K562 (cell line): ENCODE data around the gene ANKRD61. TPM values are rescaled to one million over a fixed set of nuclear protein-coding genes. Genes with fewer than 3 reads are reported as not detected.
A peak's percentile ranks its signal among the peaks of the same experiment; 100 is the strongest.

Source experiments
- ATAC-seq: fragments of 200-7000 bp; cut with Tn5 transposase; 3 replicates; pipeline ENCODE4 v1.9.1; 2020; ENCODE audit warnings: moderate library complexity
- BruUV-seq: library from RNA; stranded (reverse); fragments of 400-500 nt; replicated peaks from 2 replicates; lab custom pipeline; 2021; lab: Mats Ljungman, UMichigan
- CTCF ChIA-PET: fragments of 300-600 bp; formaldehyde crosslinking; extraction: SDS; loops from one replicate; lab custom pipeline; 2021; ENCODE audit warnings: low intra/inter-chr PET ratio; lab: Yijun Ruan, JAX
- POLR2A ChIA-PET: fragments of 300-600, 350-650 bp; sonication (Branson Sonifier 250); formaldehyde crosslinking; extraction: SDS; loops from one replicate; lab custom pipeline; 2021; ENCODE audit warnings: antibody characterized with exemption, inconsistent platforms; lab: Yijun Ruan, JAX
- DNase-seq, 4 experiments: peaks; one replicate each; pipeline versions ENCODE4 v3.0.0 to v3.0.0-alpha.2; 2011 to 2018; ENCODE audit warnings: low spot score in 3 of 4, mixed read lengths in 3 of 4; ENCODE audit errors: extremely low read depth in 1 of 4
- FAIRE-seq: peaks from 2 replicates; lab custom pipeline; 2011; peaks lifted over from hg19 to GRCh38; lab: Jason Lieb, UNC
- H2AFZ ChIP-seq: 2 replicates; pipeline ENCODE4 v1.6.0; 2011; ENCODE audit warnings: low read depth, low read length, control low read depth, inconsistent platforms
- H3K27ac ChIP-seq: fragments of 200-600 bp; 3 replicates; pipeline ENCODE4 v1.8.0; 2011; ENCODE audit warnings: low read depth, mild to moderate bottlenecking, control low read depth, inconsistent platforms, low read length, moderate library complexity, mixed read lengths; ENCODE audit errors: extremely low read depth
- H3K27me3 ChIP-seq, 2 experiments: fragments of 300-600 bp in 1 of 2; 2 replicates in 1 of 2; 3 replicates in 1 of 2; pipeline versions ENCODE4 v1.6.0 to v1.8.0; 2011; ENCODE audit warnings: inconsistent platforms in 2 of 2, low read length in 2 of 2, mild to moderate bottlenecking in 1 of 2, mixed read lengths in 1 of 2, moderate library complexity in 1 of 2; ENCODE audit not compliant: control insufficient read depth in 2 of 2, insufficient read depth in 2 of 2
- H3K36me3 ChIP-seq: fragments of 300-600 bp; 3 replicates; pipeline ENCODE4 v1.8.0; 2011; ENCODE audit warnings: mild to moderate bottlenecking, low read length, inconsistent platforms; ENCODE audit not compliant: control insufficient read depth, insufficient read depth
- H3K4me1 ChIP-seq, 2 experiments: fragments of 200-600 bp in 1 of 2; replicated peaks in 1 of 2; 2 replicates in 1 of 2; 3 replicates in 1 of 2; pipeline versions ENCODE4 v1.5.1 to v1.8.0; 2011; ENCODE audit warnings: inconsistent platforms in 2 of 2, low read length in 2 of 2, mild to moderate bottlenecking in 1 of 2, mixed read lengths in 1 of 2, moderate library complexity in 1 of 2; ENCODE audit not compliant: control insufficient read depth in 2 of 2, insufficient read depth in 2 of 2
- H3K4me2 ChIP-seq: 2 replicates; pipeline ENCODE4 v1.6.1; 2011; ENCODE audit warnings: low read length, control low read depth, inconsistent platforms, mixed read lengths; ENCODE audit not compliant: insufficient read depth
- H3K4me3 ChIP-seq: fragments of 200-600 bp; sonication (generic), shearing (Covaris generic); 2 replicates; pipeline ENCODE4 v1.5.1; 2016; ENCODE audit warnings: control low read depth, inconsistent platforms
- H3K79me2 ChIP-seq: fragments of 200-600 bp; 3 replicates; pipeline ENCODE4 v1.8.0; 2011; ENCODE audit warnings: low read length, inconsistent platforms; ENCODE audit not compliant: control insufficient read depth, insufficient read depth
- H3K9ac ChIP-seq, 2 experiments: 2 replicates each; pipeline versions ENCODE4 v1.6.0 to v1.6.1; 2011; ENCODE audit warnings: low read depth in 2 of 2, low read length in 2 of 2, control low read depth in 1 of 2, inconsistent platforms in 1 of 2, mild to moderate bottlenecking in 1 of 2, mixed read lengths in 1 of 2; ENCODE audit not compliant: insufficient read depth in 1 of 2
- H3K9me1 ChIP-seq: one replicate; pipeline ENCODE4 v1.6.0; 2011; ENCODE audit warnings: inconsistent platforms, mild to moderate bottlenecking, low read length, moderate library complexity; ENCODE audit not compliant: control insufficient read depth, insufficient read depth
- H3K9me3 ChIP-seq: replicated peaks from 2 replicates; pipeline ENCODE4 v1.5.1; 2011; ENCODE audit warnings: low read depth, low read length, inconsistent platforms; ENCODE audit not compliant: control insufficient read depth, insufficient read depth
- H4K20me1 ChIP-seq: replicated peaks from 2 replicates; pipeline ENCODE4 v1.6.1; 2011; ENCODE audit warnings: low read length, inconsistent platforms, mixed read lengths; ENCODE audit not compliant: control insufficient read depth, insufficient read depth
- ARID4B ChIP-seq: sonication (generic); formaldehyde crosslinking; IDR thresholded peaks from 2 replicates; pipeline ENCODE4 v1.8.0; 2022; ENCODE audit warnings: mild to moderate bottlenecking, missing genetic modification reagents
- CAMTA2 ChIP-seq: fragments of 250-450 bp; sonication (Bioruptor Pico); conservative IDR thresholded peaks from 2 replicates; pipeline ENCODE4 v1.5.1; 2022
- CREB5 ChIP-seq: fragments of 250-450 bp; sonication (Bioruptor Pico); IDR thresholded peaks from 2 replicates; pipeline ENCODE4 v1.5.0; 2020; ENCODE audit warnings: mild to moderate bottlenecking
- CSDE1 ChIP-seq, 2 experiments: fragments of 450-650 bp; IDR thresholded peaks; 2 replicates each; pipeline ENCODE4 v1.6.1; 2016; ENCODE audit warnings: mild to moderate bottlenecking in 1 of 2
- ELF1 ChIP-seq: fragments of 200-800 bp; sonication (Bioruptor generic); IDR thresholded peaks from 2 replicates; pipeline ENCODE4 v1.6.1; 2016; ENCODE audit warnings: missing genetic modification characterization, missing compliant biosample characterization
- HDAC2 ChIP-seq: fragments of 450-650 bp; IDR thresholded peaks from 2 replicates; pipeline ENCODE4 v1.6.1; 2016; ENCODE audit warnings: mild to moderate bottlenecking
- NR3C1 ChIP-seq: sonication (generic); formaldehyde crosslinking; IDR thresholded peaks from 2 replicates; pipeline ENCODE4 v1.8.1; 2022; ENCODE audit warnings: missing genetic modification reagents
- PTBP1 ChIP-seq: fragments of 200-400 bp; formaldehyde crosslinking; IDR thresholded peaks from 2 replicates; pipeline ENCODE4 v1.6.1; 2017; ENCODE audit warnings: low read depth, low read length
- RAD21 ChIP-seq, 2 experiments: fragments of 250-450 bp in 1 of 2; fragments of 450-650 bp in 1 of 2; sonication (Bioruptor Pico) in 1 of 2; formaldehyde crosslinking in 1 of 2; IDR thresholded peaks in 1 of 2; conservative IDR thresholded peaks in 1 of 2; 2 replicates each; pipeline versions ENCODE4 v1.4.0 to v1.8.0; 2020 to 2022; ENCODE audit warnings: mild to moderate bottlenecking in 2 of 2, moderate library complexity in 1 of 2
- RNF2 ChIP-seq: sonication (generic); IDR thresholded peaks from 2 replicates; pipeline ENCODE4 v1.6.1; 2016
- TEAD1 ChIP-seq, 2 experiments: fragments of 450-650 bp in 1 of 2; sonication (generic) in 1 of 2; formaldehyde crosslinking; IDR thresholded peaks; 2 replicates each; pipeline versions ENCODE4 v1.4.0 to v1.8.0; 2020 to 2022; ENCODE audit warnings: mild to moderate bottlenecking in 2 of 2, missing genetic modification reagents in 1 of 2
- TEAD2 ChIP-seq: fragments of 450-650 bp; IDR thresholded peaks from 2 replicates; pipeline ENCODE4 v1.6.1; 2016; ENCODE audit warnings: missing genetic modification characterization, control low read depth, missing compliant biosample characterization
- WHSC1 ChIP-seq: IDR thresholded peaks from one replicate; pipeline ENCODE4 v1.6.1; 2012; ENCODE audit warnings: low read length, control low read depth, inconsistent platforms
- ZBTB26 ChIP-seq: fragments of 450-650 bp; formaldehyde crosslinking; IDR thresholded peaks from 2 replicates; pipeline ENCODE4 v1.4.0; 2022; ENCODE audit warnings: missing genetic modification characterization
- ZNF197 ChIP-seq: fragments of 200-800 bp; sonication (Bioruptor generic); IDR thresholded peaks from 2 replicates; pipeline ENCODE4 v1.6.1; 2016; ENCODE audit warnings: low read depth, missing genetic modification characterization, missing compliant biosample characterization
- ZNF239 ChIP-seq: fragments of 250-450 bp; sonication (Bioruptor Pico); IDR thresholded peaks from 2 replicates; pipeline ENCODE4 v1.4.0; 2020; ENCODE audit warnings: mild to moderate bottlenecking
- ZNF644 ChIP-seq: fragments of 200-800 bp; sonication (Bioruptor generic); IDR thresholded peaks from 2 replicates; pipeline ENCODE4 v1.6.1; 2016; ENCODE audit warnings: low read depth, missing genetic modification characterization, missing compliant biosample characterization
- ZNF707 ChIP-seq: fragments of 250-450 bp; sonication (Bioruptor Pico); conservative IDR thresholded peaks from 2 replicates; pipeline ENCODE4 v1.8.0; 2022; ENCODE audit warnings: inconsistent platforms, mild to moderate bottlenecking, moderate library complexity
- WGBS: fragments of 100-300 bp; shearing (Covaris generic); methylation state at CpG from one replicate; pipeline ENCODE4 v1.1.6; 2016; ENCODE audit warnings: low coverage, mixed read lengths; ENCODE audit not compliant: insufficient coverage; ENCODE audit errors: missing lambda C conversion rate; 5-methylcytosine and 5-hydroxymethylcytosine counted together
- in situ Hi-C: fragments of 300-500 bp; cut with MboI; formaldehyde crosslinking; loops from 4 replicates; pipeline ENCODE4 v1.15.0; 2018; ENCODE audit warnings: inconsistent platforms, mixed read lengths
- intact Hi-C: fragments of 100-400 bp; cut with micrococcal nuclease; formaldehyde crosslinking; loops from 2 replicates; pipeline ENCODE4 v1.14.2; 2022
- polyA plus RNA-seq, 8 experiments: library from polyadenylated mRNA; depleted of rRNA in 4 of 8; stranded (reverse) in 5 of 8; unstranded in 3 of 8; fragments of >200 nt; fragmentation: Nextera tagmentation in 2 of 8; fragmentation: Illumina TruSeq in 1 of 8; extraction: Ambion mirVana in 2 of 8; extraction: Trizol in 1 of 8; gene quantifications; 2 replicates each; pipeline versions ENCODE4 v1.2.1 to v1.2.3, GENCODE V29; 2011 to 2014; ENCODE audit warnings: inconsistent platforms in 1 of 8, missing spikeins in 1 of 8
- total RNA-seq, 7 experiments: library from RNA; depleted of rRNA in 6 of 7; stranded (reverse); fragments of >200 nt in 6 of 7; fragmentation: Illumina TruSeq in 2 of 7; extraction: Trizol in 2 of 7; gene quantifications; 2 replicates each; pipeline versions ENCODE4 v1.2.1 to v1.2.3, GENCODE V29; 2011 to 2021; ENCODE audit warnings: low replicate concordance in 1 of 7

Gene ANKRD61
- total and polyA plus RNA-seq, 9 of the 15 experiments (the other 6 are each of a cell fraction or from before 2014, with no cell fraction given): 0.08 to 0.11 (median 0.09) TPM; not detected in 5

- intact Hi-C loops: no loop called here
- ChIA-PET POLR2A (interaction anchor here (0.8 to 2.0 kb wide), 2 partner anchors 7 to 92 kb away, joined by 3 to 16 read pairs; no protein-coding TSS in a partner anchor), CTCF (no interaction called here)
- no peak for ATAC-seq
- H3K9ac ChIP-seq: peak overlapping the region in 1 of 2 experiments; percentile 57; a peak in 2 of 4 replicates
- peak overlapping the region; percentile 78 for H3K27ac ChIP-seq
- FAIRE-seq: no peak
- WGBS: 94% methylated on average over 7 of the region's 8 CpGs
- H3K4me3 ChIP-seq: no peak overlapping the region
- no TSS peak for BruUV-seq
- H3K4me2 ChIP-seq: no peak overlapping the region
- H3K9me1 ChIP-seq: no peaks in the 10 kb centered on the region
- no peak overlapping the region for H2AFZ ChIP-seq
- no peaks in the 10 kb centered on the region for H3K27me3 ChIP-seq
- H3K36me3 ChIP-seq: peaks cover 89% of the 10 kb centered on the region
- in situ Hi-C loops: no loop called here
- H3K79me2 ChIP-seq: peaks cover 24% of the 10 kb centered on the region
- H3K4me1 ChIP-seq: peaks cover 2 to 14% of the 10 kb centered on the region in 2 experiments; a peak in 4 of 5 replicates
- DNase-seq: no peak
- no peaks in the 10 kb centered on the region for H4K20me1 ChIP-seq
- H3K9me3 ChIP-seq: no peaks in the 10 kb centered on the region
- TF ChIP-seq RAD21 (CRISPR knock-in tag; conservative IDR thresholded peaks at IDR 0.05 in 1 of 2, IDR thresholded peaks at IDR 0.05 in 1 of 2): no peak
- TF ChIP-seq TEAD2: no peak
- 0 out of 2 replicates have a peak, but pooled peaks have one; percentile 6 for TF ChIP-seq ZNF239 (CRISPR knock-in tag)
- TF ChIP-seq TEAD1 (CRISPR knock-in tag; IDR thresholded peaks at IDR 0.05): no peak
- TF ChIP-seq ZNF197 (CRISPR knock-in tag): 0 out of 2 replicates have a peak, but pooled peaks have one; percentile 10
- TF ChIP-seq ARID4B (CRISPR knock-in tag): no peak
- no peak for TF ChIP-seq HDAC2
- TF ChIP-seq ZNF644 (tag): peak; percentile 55; the same call in 1 of the 2 replicates
- no peak for TF ChIP-seq NR3C1 (CRISPR knock-in tag)
- no peak for TF ChIP-seq PTBP1
- TF ChIP-seq ELF1 (tag): no peak
- TF ChIP-seq ZBTB26: no peak
- TF ChIP-seq CREB5 (CRISPR knock-in tag): no peak
- TF ChIP-seq ZNF707 (CRISPR knock-in tag): no peak
- no peak for TF ChIP-seq CSDE1 (IDR thresholded peaks at IDR 0.05)
- no peak for TF ChIP-seq CAMTA2
- TF ChIP-seq RNF2: no peak
- TF ChIP-seq WHSC1: no peak
These were observed 14.6 kb upstream of the ANKRD61 start for GRCh38 chr7:6016653-6016966.
